ENCODE measurements around the gene LLGL1.

Gene LLGL1

GRCh38 chr17:18225121-18225641 is at the start of gene LLGL1:
Gene LLGL1, plus strand, starts transcription at chr17:18225635. Its CDS starts 48 bp downstream, at chr17:18225683.
- DNase-seq (ENCODE audit: low read depth): peak; percentile 92

GRCh38 chr17:18176176-18176575 is 49.3 kb upstream of the LLGL1 start:
- no peak for DNase-seq (ENCODE audit: low read depth)

- DNase-seq (ENCODE audit: low read depth): no peak
Measured at GRCh38 chr17:18177133-18177532, 48.3 kb upstream of the LLGL1 start.

- no peak for DNase-seq (ENCODE audit: low read depth)
Measured at GRCh38 chr17:18177722-18178121, 47.7 kb upstream of the LLGL1 start.

GRCh38 chr17:18179196-18179595 is 46.2 kb upstream of the LLGL1 start:
- DNase-seq (ENCODE audit: low read depth): no peak

GRCh38 chr17:18179804-18180203 is 45.6 kb upstream of the LLGL1 start:
- DNase-seq (ENCODE audit: low read depth): no peak

- no peak for DNase-seq (ENCODE audit: low read depth)
Measured at GRCh38 chr17:18181358-18181757, 44.1 kb upstream of the LLGL1 start.

- DNase-seq (ENCODE audit: low read depth): no peak
Measured at GRCh38 chr17:18182110-18182977, 43.1 kb upstream of the LLGL1 start.

- DNase-seq (ENCODE audit: low read depth): peak; percentile 69
Measured at GRCh38 chr17:18182978-18183333, 42.5 kb upstream of the LLGL1 start.

GRCh38 chr17:18183334-18184142 is 41.9 kb upstream of the LLGL1 start, which contains the start of gene ALKBH5:
Gene ALKBH5, plus strand, starts transcription at chr17:18183828. Its CDS starts 416 bp downstream, at chr17:18184244.
- peak; percentile 97 for DNase-seq (ENCODE audit: low read depth)

GRCh38 chr17:18184143-18185031 is 41.0 kb upstream of the LLGL1 start:
- peak; percentile 33 for DNase-seq (ENCODE audit: low read depth)

- DNase-seq (ENCODE audit: low read depth): no peak
Measured at GRCh38 chr17:18185391-18185790, 40.0 kb upstream of the LLGL1 start.

GRCh38 chr17:18185832-18186626 is 39.4 kb upstream of the LLGL1 start:
- DNase-seq (ENCODE audit: low read depth): no peak

GRCh38 chr17:18186627-18186982 is 38.8 kb upstream of the LLGL1 start:
- no peak for DNase-seq (ENCODE audit: low read depth)

- no peak for DNase-seq (ENCODE audit: low read depth)
Measured at GRCh38 chr17:18187226-18187625, 38.2 kb upstream of the LLGL1 start.

- DNase-seq (ENCODE audit: low read depth): no peak
Measured at GRCh38 chr17:18187821-18188761, 37.3 kb upstream of the LLGL1 start.

- DNase-seq (ENCODE audit: low read depth): no peak
Measured at GRCh38 chr17:18190628-18191235, 34.7 kb upstream of the LLGL1 start.

GRCh38 chr17:18191236-18191667 is 34.2 kb upstream of the LLGL1 start:
- DNase-seq (ENCODE audit: low read depth): no peak

GRCh38 chr17:18191967-18192366 is 33.5 kb upstream of the LLGL1 start:
- no peak for DNase-seq (ENCODE audit: low read depth)

All from stimulated activated CD8-positive, alpha-beta memory T cell treated with anti-CD3 and anti-CD28 coated beads, Interleukin-15, amount 100 ng/mL, for 24 hours (primary cell).